NCI-H748 treated with DMSO at 0.1 percent for 48 hours (cell line): ENCODE data around the gene FANCC.

Source experiments
- DNase-seq: peaks from one replicate; lab custom pipeline; 2025; lab: John Stamatoyannopoulos, UW

The FANCC gene

DNA sequence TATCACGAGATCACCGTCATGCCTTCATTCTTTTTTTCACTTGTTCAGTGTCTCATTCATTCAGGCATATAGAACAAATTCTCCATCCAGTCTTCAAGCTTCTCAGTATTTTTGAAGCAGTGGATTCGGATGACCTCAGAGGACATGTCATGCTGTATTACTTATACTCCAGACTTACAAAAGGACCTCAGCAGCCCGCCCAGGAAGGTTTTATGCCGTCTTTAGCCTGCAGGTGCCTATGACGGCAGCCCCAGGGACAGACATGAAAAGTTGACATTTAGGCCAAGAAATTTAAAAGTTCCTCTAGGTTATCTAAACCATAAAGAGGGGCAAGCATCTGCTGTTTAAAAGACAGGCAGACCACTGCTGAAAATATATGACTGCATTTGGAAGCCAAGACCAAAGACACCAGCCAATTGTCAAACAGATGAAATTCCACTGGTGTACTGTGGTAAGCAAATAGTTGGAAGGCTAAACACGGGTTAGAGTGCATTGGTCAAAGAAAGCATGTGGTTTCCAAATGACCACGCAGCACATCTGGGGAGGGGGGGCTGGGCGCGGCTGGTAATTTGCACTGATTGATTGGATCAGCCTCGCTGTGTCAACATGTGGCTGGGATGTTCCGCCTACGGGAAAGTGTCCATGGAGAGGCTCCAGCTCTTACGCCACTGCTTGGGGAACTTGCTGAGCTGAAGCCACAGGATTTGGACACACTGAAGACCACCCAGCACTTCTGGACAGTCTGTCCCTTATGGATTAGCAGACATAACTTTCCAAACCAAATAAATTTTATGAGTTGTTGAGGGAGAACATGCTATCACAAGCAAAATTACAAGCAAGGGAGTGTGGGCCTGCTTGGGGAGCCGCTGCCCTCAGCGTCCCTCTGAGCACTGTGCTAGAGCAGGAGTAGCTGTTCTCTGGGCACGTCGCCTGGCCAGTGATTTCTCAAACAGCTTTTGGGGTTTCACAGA, 173.6 kb downstream of the FANCC start:
- no peak for DNase-seq

DNA sequence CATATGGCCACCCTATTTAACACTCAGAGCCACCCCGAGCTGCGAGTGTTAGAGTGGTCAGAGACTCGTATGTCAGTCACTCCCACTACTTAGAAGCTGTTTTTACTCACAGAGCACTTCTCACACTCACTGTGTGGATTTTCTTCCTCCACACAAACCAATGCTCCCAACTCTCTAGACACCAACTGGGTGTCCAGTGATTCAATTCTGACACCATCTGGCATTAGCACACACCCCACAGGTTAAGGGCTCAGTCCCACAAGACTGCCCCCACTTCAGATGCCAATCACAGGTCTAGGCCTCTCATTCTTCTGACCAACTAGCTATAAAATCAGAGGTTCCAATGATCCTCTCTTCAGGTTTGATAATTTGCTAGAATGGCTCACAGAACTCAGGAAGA, 174.8 kb downstream of the FANCC start:
- no peak for DNase-seq

DNA sequence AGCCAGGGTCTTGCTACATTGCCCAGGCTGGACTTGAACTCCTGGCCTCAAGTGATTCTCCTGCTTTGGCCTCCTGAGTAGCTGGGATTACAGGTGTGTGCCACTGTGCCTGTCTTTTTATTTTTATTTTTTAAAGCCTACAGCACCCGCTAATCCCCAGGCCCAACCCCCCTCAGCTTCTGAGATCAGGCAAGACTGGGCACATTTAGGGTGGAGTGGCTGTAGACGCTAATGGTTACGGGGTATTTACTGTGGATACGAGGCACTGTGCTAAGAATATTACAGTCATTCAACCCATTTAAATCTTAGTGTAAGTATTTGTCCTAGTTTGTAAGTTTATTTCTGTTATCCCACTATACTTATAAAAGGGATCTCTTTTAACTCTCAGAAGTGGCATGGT, 175.2 kb downstream of the FANCC start:
- no peak for DNase-seq

DNA sequence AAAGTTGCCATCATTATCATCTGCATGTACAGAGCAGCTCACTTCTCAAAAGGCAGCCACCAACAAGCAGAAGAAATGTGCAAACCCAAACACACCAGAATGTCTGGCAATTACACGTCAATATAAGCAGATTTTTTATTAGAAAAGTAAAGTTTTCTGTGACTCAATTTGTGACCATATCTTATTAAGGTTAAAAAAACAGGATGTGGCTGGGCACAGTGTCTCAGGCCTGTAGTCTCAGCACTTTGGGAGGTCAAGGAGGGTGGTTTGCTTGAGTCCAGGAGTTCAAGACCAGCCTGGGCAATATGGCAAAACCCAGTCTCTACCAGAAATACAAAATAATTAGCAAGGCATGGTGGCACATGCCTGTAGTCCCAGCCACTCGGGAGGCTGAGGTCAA, 176.7 kb downstream of the FANCC start:
- DNase-seq, result no peak

DNA sequence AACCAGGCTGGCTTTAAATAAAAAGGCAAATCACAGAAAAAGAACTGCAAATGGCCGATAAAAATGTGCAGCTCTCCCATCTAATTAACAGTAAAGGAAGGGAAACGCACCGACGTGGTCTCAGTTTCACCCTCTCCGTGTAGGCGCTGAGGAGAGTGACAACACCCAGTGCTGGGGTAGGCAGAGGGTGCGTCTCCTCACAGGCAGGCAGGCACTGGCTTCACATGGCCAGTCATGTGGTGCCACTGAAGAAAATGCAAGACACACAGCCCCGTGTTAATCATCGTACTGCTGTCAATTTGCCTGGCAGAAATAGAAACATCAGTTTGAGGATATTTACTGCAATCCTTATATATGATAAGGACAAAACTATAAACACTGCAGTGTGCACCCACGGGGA, 178.4 kb downstream of the FANCC start:
- no peak for DNase-seq

DNA sequence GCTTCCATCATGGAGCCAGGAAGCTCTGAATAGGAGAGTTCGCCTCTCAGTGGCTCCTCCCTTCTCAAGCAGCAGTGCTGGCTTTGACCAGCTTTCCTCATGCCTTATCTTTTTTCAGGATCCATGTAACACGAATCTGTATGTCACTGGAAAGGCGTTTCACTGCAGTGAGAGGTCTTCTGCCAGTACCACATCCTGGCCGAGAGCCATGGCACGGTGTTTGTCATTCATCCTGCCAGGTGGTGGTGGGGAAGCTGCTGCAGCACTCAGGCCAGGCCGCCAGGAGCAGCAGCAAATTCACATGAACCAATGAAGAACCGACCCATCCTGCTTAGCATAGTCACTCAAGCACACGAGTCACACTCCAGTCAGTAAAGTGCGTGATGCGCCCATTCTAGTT, 179.0 kb downstream of the FANCC start:
- DNase-seq, result peak; percentile 67

DNA sequence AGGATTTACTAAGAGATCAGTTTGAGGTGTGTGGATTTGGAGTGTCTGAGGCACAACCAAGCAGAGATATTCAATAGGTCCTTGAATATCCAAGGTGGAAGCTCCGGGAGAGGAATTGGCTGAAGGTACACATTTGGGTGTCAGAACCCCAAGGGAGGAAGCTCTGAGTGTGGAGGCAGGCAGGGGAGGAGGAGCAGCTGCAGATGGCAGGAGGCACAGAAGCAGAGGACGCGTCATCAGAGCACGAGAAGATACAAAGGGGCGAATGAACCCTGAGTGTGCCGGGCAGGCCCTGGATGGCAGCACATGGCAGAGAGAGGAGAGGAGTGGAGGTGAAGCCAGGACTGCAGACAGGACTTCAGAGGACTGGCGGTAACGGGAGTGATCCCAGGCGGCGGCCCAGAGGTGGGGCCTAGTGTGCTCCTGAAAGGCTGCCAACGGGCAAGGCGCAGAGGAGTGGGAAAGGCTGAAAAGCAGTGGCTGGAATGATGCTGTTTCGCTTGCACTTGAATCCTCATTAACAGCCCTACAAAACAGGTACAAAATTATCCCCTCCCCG, 179.8 kb downstream of the FANCC start:
- no peak for DNase-seq

DNA sequence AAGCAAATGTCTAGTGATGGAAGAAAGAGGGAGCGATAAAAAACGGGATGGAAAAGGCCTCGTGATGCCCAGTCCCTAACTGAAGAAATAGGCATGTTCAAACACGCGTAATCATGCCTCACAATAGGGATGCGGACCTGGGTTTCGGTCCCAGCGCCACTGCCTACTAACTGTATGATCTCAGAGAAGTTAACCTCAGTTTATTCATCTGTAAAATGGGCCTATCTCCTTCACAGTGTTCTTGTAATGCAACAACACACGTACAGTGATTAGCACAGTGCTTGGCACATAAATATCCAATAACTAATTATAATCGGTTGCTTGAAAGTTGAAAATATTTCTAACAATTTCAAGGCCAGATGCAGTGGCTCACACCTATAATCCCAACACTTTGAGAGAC, 181.8 kb downstream of the FANCC start:
- DNase-seq, result no peak

DNA sequence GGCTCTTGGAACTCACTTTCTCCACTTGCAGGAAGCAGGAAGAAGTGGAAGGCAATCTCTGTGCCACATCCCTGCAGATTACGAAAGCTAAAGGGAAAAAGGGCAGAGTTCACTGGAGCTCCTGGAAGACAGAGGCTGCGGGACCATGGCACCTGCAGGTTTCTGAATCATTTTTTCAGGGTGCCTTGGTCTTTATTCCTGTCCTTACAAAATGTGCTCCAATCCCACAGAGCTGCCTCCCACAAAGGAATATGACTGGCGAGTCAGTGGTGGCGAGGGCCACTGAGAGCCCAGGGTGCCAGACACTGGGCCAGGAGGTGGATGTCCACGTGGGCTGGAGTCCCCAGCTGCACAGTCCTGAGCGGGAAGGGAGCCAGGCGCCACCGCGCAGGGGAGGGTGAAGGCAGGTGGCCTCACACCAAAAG, 183.0 kb downstream of the FANCC start:
- no peak for DNase-seq

DNA sequence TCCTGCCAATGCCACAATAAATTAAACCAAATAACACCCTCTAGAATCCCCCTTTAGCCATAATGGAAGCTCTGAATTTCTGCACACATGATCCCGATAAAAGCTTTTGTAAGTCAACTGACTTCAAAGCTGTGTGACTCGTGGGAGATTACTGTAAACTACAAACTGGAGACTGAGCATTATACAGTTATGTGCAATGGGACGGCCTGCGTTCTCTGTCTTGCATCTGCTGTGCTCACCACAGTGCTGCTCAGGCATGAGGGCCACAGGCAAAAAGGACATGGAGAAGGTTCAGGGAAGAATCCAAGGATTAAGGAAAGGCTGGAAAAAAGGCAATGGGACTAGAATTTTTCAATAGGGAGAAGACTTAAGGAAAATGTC, 184.2 kb downstream of the FANCC start:
- no peak for DNase-seq

DNA sequence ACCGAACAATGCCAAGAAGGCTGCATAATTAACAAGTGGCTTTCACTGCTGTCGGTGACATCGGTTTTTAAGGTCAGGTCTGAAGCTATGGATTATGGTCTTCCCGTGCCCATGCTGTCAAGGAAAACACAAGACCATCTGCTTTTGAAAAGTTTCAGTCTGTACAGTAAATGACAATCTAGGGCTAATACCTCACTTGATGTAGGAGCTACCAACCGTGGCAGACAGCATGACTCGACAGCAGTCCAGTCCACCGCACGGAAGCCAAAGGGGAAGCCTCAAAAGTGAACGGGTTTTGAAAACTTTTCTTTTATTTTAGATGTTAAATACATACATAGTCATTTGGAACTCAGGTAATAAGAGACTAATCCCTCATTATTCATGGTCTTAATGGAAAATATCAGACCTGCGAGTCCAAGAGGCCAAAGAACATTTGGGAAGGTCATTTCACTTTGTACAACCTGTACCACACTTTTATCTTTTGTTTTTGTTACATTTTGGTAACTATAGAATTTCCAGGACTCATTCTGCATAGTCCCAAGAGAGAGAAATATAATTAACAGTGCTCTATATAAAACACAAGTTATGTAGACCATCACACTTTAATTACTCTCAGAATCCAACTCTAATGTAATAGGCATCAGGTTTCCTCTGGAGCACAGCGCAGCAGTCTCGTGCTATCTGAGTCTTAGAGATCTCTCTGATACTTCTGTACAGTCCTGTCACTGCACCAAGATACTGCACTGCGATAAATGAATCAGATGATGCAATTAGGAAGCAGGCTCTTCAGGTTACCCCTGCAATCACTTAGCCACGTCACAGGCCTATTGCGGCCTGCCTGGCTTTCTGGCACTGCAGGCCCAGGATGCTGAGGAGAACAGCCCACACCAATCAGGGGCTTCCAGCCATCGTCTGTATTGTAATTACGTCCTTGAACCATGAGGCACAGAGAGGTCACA, 184.9 kb downstream of the FANCC start:
- DNase-seq, result no peak

DNA sequence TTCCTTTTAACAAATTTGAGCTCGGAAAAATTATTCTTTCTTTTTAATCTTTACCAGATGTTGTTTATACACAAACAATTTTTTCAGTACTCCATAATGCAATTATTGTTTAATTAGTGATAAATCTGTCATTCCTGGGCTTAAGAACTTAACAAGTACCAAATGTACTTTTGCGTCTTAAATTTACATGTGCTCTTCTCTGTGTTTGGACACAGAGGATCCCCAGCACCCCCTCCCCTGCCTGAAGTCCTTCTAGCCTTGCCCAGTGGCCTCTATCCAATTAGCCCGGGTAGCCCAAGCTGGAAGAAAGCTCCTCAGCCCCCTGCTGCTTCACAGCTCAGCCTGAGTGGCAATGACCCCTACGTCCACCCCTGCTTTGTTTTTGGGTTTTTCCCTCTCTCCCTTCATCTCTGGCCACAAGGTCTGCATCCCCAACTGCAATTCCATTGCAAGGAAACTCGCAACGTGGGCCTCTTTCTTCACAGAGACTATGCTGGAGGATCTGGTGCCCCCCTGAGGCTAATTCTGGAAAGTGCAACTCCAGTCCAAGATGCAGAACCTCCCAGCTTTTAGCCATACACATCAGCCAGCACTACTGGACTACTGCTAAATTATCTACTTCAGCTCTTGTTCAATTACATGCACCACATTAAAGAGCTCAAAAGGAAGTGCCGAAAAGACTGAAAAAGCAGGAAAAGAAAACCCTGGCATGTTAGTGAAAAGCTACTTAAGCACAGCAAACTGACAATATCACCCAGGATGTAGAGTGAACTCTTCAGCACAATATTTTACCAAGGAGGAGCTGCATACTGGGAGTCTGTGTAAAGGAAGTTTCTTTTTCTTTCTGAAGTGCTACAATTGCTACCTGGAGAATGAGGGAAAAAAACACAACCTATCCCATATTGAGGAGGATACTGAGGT, 186.2 kb downstream of the FANCC start:
- DNase-seq, result peak; percentile 54

DNA sequence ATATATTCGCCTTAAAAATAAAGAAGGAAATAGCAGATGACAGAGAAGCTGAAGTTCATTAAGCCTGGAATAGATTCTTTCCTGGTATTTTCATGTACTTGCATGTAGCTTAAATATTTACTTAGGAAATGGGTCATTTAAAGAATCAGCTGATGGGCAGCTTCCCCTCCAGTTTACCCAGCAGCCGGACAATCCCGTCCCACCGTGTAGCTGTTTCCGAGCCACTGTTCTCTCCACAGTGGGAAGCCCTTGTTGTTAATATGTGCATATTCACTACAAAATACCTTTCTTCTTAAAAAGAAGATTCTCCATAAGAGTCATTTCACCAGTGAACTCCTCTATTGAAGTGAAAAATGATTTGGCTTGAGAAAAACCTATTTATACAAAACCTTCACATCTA, 187.0 kb downstream of the FANCC start:
- peak; percentile 29 for DNase-seq

DNA sequence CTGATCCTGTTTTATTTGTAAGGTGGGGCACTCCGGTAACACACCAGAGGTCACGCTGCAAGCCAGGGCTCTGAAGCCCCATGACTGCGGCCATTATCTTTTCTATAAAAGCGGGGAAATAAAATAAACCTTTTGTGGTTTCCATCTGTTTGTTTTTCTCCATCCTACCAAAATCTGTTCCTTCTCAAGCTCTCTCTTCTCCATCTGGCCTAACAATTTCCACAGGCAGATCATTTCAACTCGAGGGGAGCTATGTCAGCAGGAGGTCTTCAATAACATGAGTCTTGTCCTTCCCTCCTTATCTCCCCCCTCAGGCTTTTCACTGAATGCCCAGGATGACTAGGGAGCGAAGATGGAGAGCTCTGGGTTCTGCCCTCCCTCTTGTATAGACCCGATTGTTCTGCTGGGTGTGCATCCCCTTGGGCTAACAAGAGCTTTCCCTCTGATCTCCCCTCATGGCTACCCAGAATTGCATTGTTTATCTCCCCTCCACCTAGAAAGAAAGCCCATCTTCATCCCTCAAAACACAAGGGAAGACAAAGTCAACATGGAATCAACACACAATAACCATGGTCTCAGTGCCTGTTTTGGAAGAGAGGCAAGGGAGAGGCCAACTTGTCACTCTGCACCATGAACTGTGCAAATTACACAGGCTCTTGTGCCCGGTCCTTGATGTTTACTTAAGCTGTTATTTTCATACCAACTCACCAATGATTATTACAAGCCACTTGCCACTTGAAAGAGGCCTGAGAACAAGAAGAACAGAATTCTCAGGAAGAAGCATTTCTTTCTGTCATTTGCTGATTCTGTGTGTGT, 187.8 kb downstream of the FANCC start:
- peak; percentile 66 for DNase-seq

DNA sequence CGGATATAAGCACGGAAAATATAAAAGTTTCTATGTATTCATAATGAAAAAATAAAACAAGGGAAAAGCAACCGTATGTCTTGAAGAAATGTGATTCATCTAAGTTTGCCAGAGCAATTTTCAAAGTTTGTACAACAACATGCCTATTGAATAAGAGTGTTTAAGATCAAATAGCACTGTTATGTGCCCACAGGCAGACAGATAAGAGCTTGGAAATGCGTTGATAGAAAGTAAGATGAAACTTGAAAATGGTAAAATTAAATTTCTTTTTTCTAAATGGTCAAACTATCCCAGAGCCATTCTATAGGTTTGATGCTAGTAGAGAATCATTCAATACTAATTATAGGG, 189.4 kb downstream of the FANCC start:
- no peak for DNase-seq

DNA sequence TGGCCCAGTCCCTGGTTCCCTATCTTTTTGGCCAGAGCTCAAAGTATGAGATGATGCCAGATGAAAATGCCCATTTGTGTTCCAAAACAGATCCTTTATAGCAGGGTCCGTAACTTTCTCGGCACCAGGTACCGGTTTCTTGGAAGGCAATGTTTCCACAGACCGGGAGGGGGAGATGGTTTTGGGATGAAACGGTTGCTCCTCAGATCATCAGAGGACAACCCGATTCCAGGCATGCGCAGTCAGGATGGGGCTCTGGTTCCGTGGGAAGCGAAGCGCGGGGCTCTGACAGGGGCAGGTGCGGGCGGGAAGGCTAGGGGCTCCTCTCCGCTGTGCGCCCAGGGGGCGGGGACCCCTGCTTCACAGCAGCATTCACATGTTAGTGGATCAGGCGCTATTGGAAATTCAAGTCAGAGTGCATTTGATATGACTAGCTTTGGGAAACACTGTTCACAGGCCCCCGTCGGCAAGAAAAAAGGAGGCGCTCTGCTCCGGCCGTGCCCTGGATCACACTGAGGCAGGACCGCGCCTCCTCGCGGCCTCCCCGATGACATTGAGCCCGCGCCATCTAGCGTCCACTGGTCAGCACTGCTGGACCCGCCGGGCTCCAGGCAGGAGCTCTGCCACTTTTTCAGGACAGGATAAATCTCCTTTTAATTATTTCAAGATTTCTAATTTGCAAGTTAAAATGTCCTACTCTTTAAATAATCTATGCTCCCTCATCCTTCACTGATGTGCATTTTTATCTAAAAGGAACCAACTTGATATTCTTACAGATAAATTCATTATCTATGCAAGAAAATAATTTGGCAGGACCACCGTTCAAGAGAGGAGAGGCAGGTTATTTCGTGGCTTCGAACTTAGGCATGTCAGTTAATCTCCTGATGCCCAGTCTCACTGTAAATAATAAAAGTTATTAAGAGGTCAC, 190.0 kb downstream of the FANCC start:
- peak; percentile 53 for DNase-seq

DNA sequence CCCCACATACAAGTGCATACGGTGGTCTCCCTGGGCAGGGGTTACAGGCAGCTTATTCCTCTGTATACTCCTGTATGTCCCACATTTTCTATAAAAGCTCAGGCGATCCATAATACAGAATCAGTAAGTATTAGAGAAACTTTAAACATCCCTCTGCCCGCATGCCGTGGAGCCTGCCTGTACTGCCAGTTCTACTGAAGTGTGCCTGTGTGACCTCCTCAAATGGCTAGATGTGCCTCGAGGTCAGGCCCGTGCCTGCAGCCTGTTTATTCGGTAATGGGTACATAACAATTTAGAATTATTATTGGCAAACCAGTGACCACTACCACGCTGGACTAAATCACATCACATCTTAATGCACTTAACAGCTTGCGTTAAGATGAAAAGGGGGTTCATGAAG, 190.8 kb downstream of the FANCC start:
- no peak for DNase-seq

DNA sequence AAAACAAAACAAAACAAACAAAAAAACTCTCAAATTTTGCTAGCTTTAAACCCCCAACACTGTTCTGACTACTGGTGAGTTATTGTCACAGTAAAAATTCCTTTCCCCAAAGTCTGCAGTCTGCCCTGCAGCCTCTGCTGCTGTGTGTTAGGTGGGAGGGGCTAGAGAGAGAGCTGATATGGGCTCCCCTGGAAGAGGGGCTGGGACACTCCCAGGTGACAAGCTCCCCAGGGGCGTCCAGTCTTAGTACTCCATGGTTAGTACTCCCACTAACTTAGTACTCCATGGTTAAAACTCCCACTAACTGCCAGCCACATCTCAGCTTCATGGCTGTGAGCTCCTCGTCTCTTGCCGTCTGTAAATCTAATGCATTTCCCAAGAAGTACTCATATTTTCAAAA, 191.9 kb downstream of the FANCC start:
- DNase-seq, result no peak

DNA sequence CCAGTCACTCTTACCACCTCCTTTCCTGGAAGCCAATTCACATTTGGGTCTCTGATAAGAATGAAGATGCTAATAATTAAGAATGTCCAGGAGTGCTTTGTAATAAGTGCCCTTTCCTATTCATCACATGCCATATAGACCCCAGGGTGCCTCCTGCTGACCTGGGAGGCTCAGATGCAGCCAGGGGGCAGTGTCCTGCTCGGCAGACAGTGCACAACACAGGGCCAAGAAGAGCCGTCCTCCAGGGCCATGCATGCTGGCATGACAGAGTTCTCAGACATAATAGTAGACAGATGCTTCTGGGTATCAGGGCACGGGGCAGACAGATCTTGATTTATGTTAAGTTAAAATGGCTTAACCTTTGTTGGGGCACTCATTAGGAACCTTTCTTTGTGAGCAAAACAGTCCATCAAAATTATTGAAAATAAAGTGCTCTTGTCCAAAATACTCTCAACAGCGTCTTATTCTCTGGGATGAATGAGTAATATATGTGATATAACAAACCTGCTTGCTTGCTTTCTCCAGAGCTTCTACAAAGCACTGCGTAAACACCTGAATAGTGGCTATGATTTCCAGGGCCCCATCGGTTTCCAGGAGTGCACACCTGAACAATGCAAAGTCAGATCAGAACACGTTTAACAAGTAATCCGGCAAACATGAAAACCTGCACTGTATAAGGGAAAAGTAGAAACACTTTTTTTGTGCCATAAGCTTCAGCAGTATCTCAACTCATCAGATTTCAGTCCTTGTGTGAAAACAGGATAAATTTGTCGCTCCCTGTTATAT, 192.7 kb downstream of the FANCC start:
- DNase-seq, result no peak
